Natural killer cell (primary cell): ENCODE measurements around the gene HSFX3. TPM values are rescaled to one million over a fixed set of nuclear protein-coding genes. Genes with fewer than 3 reads are reported as not detected.
"Not testable (repeated sequence)": the region's sequence is repeated elsewhere in the genome, so short reads cannot be mapped to it uniquely, and the experiment has no call there.

Experiments
- ATAC-seq, 3 donors: fragments of 150-1000 bp in 2 of 3; fragments of 200-7000 bp in 1 of 3; cut with Tn5 transposase; 1 replicate in 1 of 3; 2 replicates in 2 of 3; pipeline ENCODE4 v1.10.0; 2021; ENCODE audit warnings: mild to moderate bottlenecking in 2 of 3, moderate library complexity in 2 of 3
- DNase-seq, 2 donors: peaks; one replicate each; pipeline versions ENCODE4 v3.0.0 to v3.0.0-alpha.2; 2013 to 2021; ENCODE audit warnings: mixed read lengths in 1 of 2
- H3K27ac ChIP-seq: one replicate; pipeline ENCODE4 v1.5.1; 2013; ENCODE audit warnings: mild to moderate bottlenecking, low read length
- H3K27me3 ChIP-seq: one replicate; pipeline ENCODE4 v1.6.1; 2013; ENCODE audit warnings: low read length; ENCODE audit not compliant: control insufficient read depth, insufficient read depth
- H3K36me3 ChIP-seq: one replicate; pipeline ENCODE4 v1.6.1; 2013; ENCODE audit warnings: low read length; ENCODE audit not compliant: control insufficient read depth, insufficient read depth
- H3K4me1 ChIP-seq: one replicate; pipeline ENCODE4 v1.6.1; 2013; ENCODE audit warnings: low read length; ENCODE audit not compliant: control insufficient read depth, insufficient read depth
- H3K4me3 ChIP-seq: one replicate; pipeline ENCODE4 v1.5.1; 2013; ENCODE audit warnings: low read length
- H3K9me3 ChIP-seq: one replicate; pipeline ENCODE4 v1.6.1; 2013; ENCODE audit warnings: low read length; ENCODE audit not compliant: control insufficient read depth, insufficient read depth
- H3K27ac Mint-ChIP-seq, 2 donors: one replicate each; pipeline ENCODE4 v1.8.0; 2022; ENCODE audit warnings: mild to moderate bottlenecking in 2 of 2, mixed read lengths in 2 of 2, moderate library complexity in 1 of 2
- H3K27me3 Mint-ChIP-seq, 2 donors: one replicate each; pipeline ENCODE4 v1.8.0; 2022; ENCODE audit warnings: low read depth in 2 of 2, mixed read lengths in 2 of 2
- H3K36me3 Mint-ChIP-seq: one replicate; pipeline ENCODE4 v1.8.0; 2022; ENCODE audit warnings: mixed read lengths
- H3K4me1 Mint-ChIP-seq, 2 donors: one replicate each; pipeline ENCODE4 v1.8.0; 2022; ENCODE audit warnings: mixed read lengths in 2 of 2
- H3K4me3 Mint-ChIP-seq: one replicate; pipeline ENCODE4 v1.8.0; 2022; ENCODE audit warnings: mild to moderate bottlenecking, moderate library complexity, mixed read lengths
- H3K9me3 Mint-ChIP-seq, 2 donors: one replicate each; pipeline ENCODE4 v1.8.0; 2022; ENCODE audit warnings: mixed read lengths in 2 of 2
- WGBS: methylation state at CpG from one replicate; pipeline ENCODE4 v1.1.7; 2013; ENCODE audit warnings: missing lambda C conversion rate; ENCODE audit not compliant: insufficient coverage; 5-methylcytosine and 5-hydroxymethylcytosine counted together
- intact Hi-C: fragments of 100-400 bp; cut with micrococcal nuclease; formaldehyde crosslinking; loops from one replicate; pipeline ENCODE4 v1.14.2; 2022
- total RNA-seq, 4 donors: library from RNA; stranded (reverse); fragments of 120-200 nt in 1 of 4; gene quantifications; one replicate each; pipeline versions ENCODE4 v1.2.3 to v1.2.4, GENCODE V29; 2013 to 2022
- TF ChIP-seq, protein P1 (sequence below): fragments of 200-600 bp; IDR thresholded peaks from one replicate; pipeline ENCODE4 v1.8.0; 2022; ENCODE audit warnings: antibody characterized with exemption

Gene HSFX3
- total RNA-seq, 3 donors from 2014 or later (not counting 1 experiment from before 2014, with no cell fraction given), result not detected

DNA sequence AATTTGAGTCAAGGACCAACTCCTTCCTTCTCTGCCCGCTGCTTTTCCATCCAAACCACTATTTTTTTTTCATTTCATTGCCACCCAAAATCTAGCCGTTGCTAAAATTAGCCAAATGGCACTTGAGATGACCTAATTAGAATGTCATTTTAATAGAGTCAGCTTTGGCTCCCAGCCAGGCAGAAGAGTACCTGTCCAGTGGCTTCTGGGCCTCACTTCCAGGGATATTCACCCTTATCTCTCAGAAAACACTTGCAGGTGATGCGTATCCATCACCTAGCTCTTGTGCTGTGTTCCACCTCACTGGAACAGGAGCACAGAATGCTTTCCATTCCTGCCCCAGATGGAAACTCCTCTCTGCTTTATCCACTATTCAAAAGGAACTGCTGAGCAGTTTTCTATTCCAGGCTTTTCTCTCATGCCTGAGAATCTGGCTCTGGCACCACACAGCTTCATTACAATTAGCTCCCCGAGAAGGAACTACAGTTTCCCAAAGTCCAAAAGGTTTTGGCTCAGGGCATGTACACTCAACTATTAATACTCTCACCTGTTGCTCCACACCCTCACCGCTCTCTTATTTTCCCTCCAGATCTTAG, 19.1 kb upstream of the HSFX3 start:
- H3K27ac ChIP-seq, result no peak overlapping the region
- no peak overlapping the region for H3K27ac Mint-ChIP-seq
- DNase-seq (no peak), ATAC-seq (no peak)
- intact Hi-C loops, result no loop called here
- peaks cover 3% of the 10 kb centered on the region for H3K4me1 ChIP-seq
- no peaks in the 10 kb centered on the region for H3K9me3 ChIP-seq
- no peaks in the 10 kb centered on the region for H3K27me3 ChIP-seq
- 90% methylated on average over 5 of the region's 5 CpGs for WGBS
- H3K4me3 Mint-ChIP-seq, result no peak overlapping the region
- H3K4me3 ChIP-seq, result no peak overlapping the region
- no peaks in the 10 kb centered on the region for H3K36me3 Mint-ChIP-seq
- no peaks in the 10 kb centered on the region for H3K9me3 Mint-ChIP-seq
- H3K36me3 ChIP-seq, result no peaks in the 10 kb centered on the region
- TF ChIP-seq, protein P1, sequence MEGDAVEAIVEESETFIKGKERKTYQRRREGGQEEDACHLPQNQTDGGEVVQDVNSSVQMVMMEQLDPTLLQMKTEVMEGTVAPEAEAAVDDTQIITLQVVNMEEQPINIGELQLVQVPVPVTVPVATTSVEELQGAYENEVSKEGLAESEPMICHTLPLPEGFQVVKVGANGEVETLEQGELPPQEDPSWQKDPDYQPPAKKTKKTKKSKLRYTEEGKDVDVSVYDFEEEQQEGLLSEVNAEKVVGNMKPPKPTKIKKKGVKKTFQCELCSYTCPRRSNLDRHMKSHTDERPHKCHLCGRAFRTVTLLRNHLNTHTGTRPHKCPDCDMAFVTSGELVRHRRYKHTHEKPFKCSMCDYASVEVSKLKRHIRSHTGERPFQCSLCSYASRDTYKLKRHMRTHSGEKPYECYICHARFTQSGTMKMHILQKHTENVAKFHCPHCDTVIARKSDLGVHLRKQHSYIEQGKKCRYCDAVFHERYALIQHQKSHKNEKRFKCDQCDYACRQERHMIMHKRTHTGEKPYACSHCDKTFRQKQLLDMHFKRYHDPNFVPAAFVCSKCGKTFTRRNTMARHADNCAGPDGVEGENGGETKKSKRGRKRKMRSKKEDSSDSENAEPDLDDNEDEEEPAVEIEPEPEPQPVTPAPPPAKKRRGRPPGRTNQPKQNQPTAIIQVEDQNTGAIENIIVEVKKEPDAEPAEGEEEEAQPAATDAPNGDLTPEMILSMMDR, result no peak
- no peaks in the 10 kb centered on the region for H3K27me3 Mint-ChIP-seq
- peaks cover 0 to 3% of the 10 kb centered on the region in 2 donors for H3K4me1 Mint-ChIP-seq

DNA sequence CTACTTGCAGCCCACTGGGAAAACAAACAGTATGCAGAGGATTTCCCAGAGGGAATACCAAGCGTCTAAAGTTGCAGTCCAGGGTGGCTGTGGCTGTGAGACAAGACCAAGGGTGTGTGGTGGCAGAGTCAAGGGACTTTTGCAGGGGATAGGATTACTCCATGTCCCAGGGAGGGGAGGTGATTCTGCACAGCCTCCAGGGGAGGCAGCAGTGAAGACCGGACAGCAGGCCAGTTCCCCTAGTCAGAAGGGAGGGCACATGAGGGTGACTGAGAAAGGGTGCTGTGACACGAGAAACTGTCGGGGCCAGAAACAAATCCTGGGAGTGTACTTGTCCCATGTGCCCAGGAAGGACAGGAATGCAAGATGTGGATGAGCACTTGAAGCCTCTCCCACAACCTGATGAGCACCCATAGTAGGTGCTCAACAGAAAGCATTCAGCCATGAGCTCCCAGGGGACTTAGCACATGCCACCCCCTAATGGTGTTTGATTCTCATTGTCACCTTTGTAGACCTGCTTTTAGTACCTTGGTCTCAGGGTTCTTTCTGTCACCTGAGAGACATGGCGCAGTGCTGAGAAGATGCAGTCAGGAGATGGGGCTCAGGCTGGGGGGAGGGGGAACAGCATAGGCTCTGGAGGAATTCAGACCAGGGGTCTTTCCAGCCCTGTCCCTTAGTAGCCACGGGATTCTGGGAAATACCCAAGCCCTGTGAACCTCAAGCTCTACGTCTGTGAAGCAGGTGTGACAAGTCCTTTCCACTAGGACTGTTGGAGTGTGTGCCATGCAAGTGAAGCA, 18.1 kb upstream of the HSFX3 start:
- H3K27ac ChIP-seq, result no peak overlapping the region

DNA sequence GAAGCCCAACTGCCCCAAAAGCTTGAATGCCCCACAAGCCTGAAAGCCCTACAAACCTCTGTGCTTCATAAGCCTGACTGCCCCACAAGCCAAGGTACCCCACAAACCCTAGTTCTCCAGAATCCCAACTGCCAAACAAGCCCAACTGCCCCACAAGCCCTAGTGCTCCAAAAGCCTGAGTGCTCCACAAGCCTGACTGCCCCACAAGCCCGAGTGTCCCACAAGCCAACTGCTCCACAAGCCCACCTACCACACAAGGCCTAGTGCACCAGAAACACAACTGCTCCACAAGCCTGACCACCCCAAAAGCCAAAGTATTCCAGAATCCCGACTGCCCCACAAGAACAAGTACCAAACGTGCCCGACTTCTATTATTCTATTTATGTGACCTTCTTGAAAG, 13.6 kb upstream of the HSFX3 start:
- no peaks in the 10 kb centered on the region for H3K36me3 ChIP-seq
- Mint-ChIP-seq H3K27ac (no peak overlapping the region), H3K36me3 (no peaks in the 10 kb centered on the region), H3K4me3 (no peak overlapping the region), H3K9me3 (no peaks in the 10 kb centered on the region), H3K27me3 (no peaks in the 10 kb centered on the region), H3K4me1 (no peaks in the 10 kb centered on the region)
- H3K27me3 ChIP-seq, result no peaks in the 10 kb centered on the region
- ATAC-seq (no peak), DNase-seq (no peak)
- no peak overlapping the region for H3K4me3 ChIP-seq
- WGBS, result 100% methylated on average over 1 of the region's 4 CpGs
- no peaks in the 10 kb centered on the region for H3K4me1 ChIP-seq
- intact Hi-C loops, result no loop called here
- H3K27ac ChIP-seq, result no peak overlapping the region
- TF ChIP-seq, protein P1, result no peak
- no peaks in the 10 kb centered on the region for H3K9me3 ChIP-seq

More for the DNA sequence above, 18.1 kb upstream of the HSFX3 start:
- peaks cover 1% of the 10 kb centered on the region for H3K4me1 ChIP-seq
- H3K4me3 ChIP-seq, result no peak overlapping the region
- no peak for ATAC-seq
- no peaks in the 10 kb centered on the region for H3K9me3 ChIP-seq
- Mint-ChIP-seq H3K4me1 (peaks cover 0 to 1% of the 10 kb centered on the region in 2 donors), H3K36me3 (no peaks in the 10 kb centered on the region), H3K4me3 (no peak overlapping the region), H3K27ac (no peak overlapping the region), H3K9me3 (no peaks in the 10 kb centered on the region), H3K27me3 (no peaks in the 10 kb centered on the region)
- TF ChIP-seq, protein P1, result no peak
- intact Hi-C loops, result no loop called here
- WGBS, result 91% methylated on average over 7 of the region's 7 CpGs
- no peaks in the 10 kb centered on the region for H3K27me3 ChIP-seq
- no peaks in the 10 kb centered on the region for H3K36me3 ChIP-seq
- no peak for DNase-seq

DNA sequence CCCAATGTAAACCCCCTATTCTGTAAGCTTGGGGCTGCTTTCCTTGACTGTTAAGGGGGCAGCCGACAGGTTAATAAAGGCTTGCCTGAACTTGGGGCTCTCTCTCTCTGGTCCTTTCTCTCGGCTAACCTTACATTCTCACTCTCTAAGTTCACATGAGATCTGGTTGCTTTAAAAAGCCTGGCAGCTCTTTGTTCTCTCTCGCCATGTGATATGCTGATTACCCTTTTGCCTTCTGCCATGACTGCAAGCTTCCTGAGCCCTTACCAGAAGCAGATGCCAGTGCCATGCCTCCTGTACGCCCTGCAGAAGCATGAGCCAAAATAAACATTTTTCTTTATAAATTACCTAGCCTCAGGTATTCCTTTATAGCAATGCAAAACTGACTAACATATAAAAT, 5.5 kb upstream of the HSFX3 start:
- H3K4me1 Mint-ChIP-seq, H3K4me3 Mint-ChIP-seq, H3K36me3 ChIP-seq, H3K4me1 ChIP-seq, H3K9me3 ChIP-seq, H3K27me3 ChIP-seq, H3K36me3 Mint-ChIP-seq, H3K9me3 Mint-ChIP-seq, H3K4me3 ChIP-seq, H3K27ac Mint-ChIP-seq, DNase-seq, intact Hi-C loops, ATAC-seq, H3K27me3 Mint-ChIP-seq, H3K27ac ChIP-seq: not testable (repeated sequence)
- WGBS, result no CpG with 5 or more reads among the region's 4 CpGs

DNA sequence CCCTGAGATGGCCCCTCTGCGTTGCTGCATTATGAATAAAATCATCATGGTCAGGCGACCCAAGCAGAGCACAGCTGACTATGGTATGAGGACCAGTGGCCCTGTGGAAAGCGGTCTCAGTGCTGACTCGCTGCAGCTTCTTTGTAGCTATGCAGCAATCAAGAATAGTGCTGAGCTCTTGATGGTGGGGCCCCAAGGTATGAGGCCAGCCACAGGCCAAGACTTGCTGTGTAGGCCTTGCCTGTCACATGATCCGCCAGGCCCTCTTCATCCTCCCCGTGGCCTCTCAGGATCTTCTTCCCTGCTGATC, 2.2 kb upstream of the HSFX3 start:
- H3K9me3 Mint-ChIP-seq, H3K9me3 ChIP-seq, H3K27me3 ChIP-seq, DNase-seq, H3K27me3 Mint-ChIP-seq, ATAC-seq, H3K4me1 ChIP-seq, H3K4me1 Mint-ChIP-seq, H3K27ac Mint-ChIP-seq, intact Hi-C loops, H3K27ac ChIP-seq, H3K36me3 Mint-ChIP-seq, H3K36me3 ChIP-seq, H3K4me3 Mint-ChIP-seq, H3K4me3 ChIP-seq: not testable (repeated sequence)
- WGBS, result no CpG with 5 or more reads among the region's 6 CpGs
